ENCODE data around the gene GRAMD1A. TPM values are rescaled to one million over a fixed set of nuclear protein-coding genes. Genes with fewer than 3 reads are reported as not detected.
"Not testable (repeated sequence)": the region's sequence is repeated elsewhere in the genome, so short reads cannot be mapped to it uniquely, and the experiment has no call there.

Gene GRAMD1A
- polyA plus RNA-seq, 6 donors from 2014 or later, result 10.4 to 29.3 (median 12.3) TPM

DNA sequence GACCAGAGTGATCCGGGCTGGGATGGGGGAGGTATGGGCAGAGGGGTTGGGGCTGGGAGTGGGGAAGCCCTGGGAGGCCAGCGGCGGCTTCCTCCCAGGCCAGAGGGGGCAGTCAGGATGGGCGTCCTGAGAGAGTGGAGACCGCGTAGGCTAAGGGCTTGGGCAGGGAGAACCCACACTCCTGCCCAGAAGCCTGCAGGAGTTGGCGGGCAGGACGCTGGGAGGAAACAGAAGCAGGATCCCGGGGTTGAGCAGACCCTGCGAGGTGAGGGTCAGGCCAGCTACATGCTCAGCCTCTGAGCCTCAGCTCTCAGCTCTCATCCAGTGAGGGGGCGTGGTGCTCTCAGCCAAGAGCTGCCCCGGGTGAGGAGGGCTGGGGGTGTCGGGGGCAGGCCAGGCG is 22.3 kb downstream of the GRAMD1A start:
- peaks cover 16 to 33% of the 10 kb centered on the region in 2 donors for H3K36me3 Mint-ChIP-seq
- no peak for DNase-seq
- peaks cover 2 to 17% (median 10%) of the 10 kb centered on the region in 3 donors for H3K4me1 Mint-ChIP-seq
- H3K27me3 Mint-ChIP-seq, result no peaks in the 10 kb centered on the region
- no peak overlapping the region for H3K4me3 Mint-ChIP-seq
- no peak overlapping the region for H3K27ac Mint-ChIP-seq
- no peak for ATAC-seq (ENCODE audit: low read depth in 2 of 2)
- H3K9me3 Mint-ChIP-seq, result no peaks in the 10 kb centered on the region

- Mint-ChIP-seq H3K4me3 (no peak overlapping the region), H3K4me1 (peaks cover 0 to 14% (median 2%) of the 10 kb centered on the region in 3 donors), H3K27me3 (peaks cover 0 to 4% (median 3%) of the 10 kb centered on the region in 3 donors), H3K9me3 (no peaks in the 10 kb centered on the region), H3K27ac (peak overlapping the region in 2 of 6 donors; percentile 88 to 89), H3K36me3 (peaks cover 14 to 26% of the 10 kb centered on the region in 2 donors)
- ATAC-seq (ENCODE audit: low read depth in 2 of 2) (no peak), DNase-seq (no peak)
Measured at GRCh38 chr19:35023428-35023827, 23.3 kb downstream of the GRAMD1A start.

GRCh38 chr19:35024095-35024494 is 24.0 kb downstream of the GRAMD1A start:
- peaks cover 0 to 7% (median 4%) of the 10 kb centered on the region in 3 donors for H3K27me3 Mint-ChIP-seq
- ATAC-seq (ENCODE audit: low read depth in 2 of 2) (no peak), DNase-seq (no peak)
- peaks cover 0 to 13% (median 0%) of the 10 kb centered on the region in 3 donors for H3K4me1 Mint-ChIP-seq
- no peaks in the 10 kb centered on the region for H3K9me3 Mint-ChIP-seq
- peaks cover 14 to 26% of the 10 kb centered on the region in 2 donors for H3K36me3 Mint-ChIP-seq
- peak overlapping the region in 1 of 6 donors; percentile 46 for H3K27ac Mint-ChIP-seq
- no peak overlapping the region for H3K4me3 Mint-ChIP-seq

DNA sequence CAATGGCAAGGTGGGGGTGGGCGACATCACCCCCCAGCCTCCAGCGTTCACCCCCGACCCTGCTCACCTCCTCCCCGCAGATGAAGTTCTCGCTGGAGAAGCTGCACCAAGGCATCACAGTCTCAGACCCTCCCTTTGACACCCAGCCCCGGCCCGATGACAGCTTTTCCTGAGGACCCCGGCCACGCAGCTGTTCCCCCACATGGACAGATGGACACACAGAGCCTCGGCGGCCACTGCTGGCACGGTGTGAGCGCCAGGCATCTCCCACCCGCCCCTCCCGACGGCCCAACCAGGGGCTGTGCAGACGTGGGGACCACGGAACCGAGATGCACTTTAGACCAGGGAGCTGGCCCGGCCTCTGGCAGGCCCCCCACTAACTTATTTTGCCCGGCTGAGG is 25.8 kb downstream of the GRAMD1A start:
- DNase-seq, result no peak
- no peaks in the 10 kb centered on the region for H3K9me3 Mint-ChIP-seq
- peaks cover 5 to 12% of the 10 kb centered on the region in 2 donors for H3K36me3 Mint-ChIP-seq
- ATAC-seq (ENCODE audit: low read depth in 2 of 2), result no peak
- no peak overlapping the region for H3K4me3 Mint-ChIP-seq
- peaks cover 1 to 13% (median 6%) of the 10 kb centered on the region in 3 donors for H3K4me1 Mint-ChIP-seq
- H3K27ac Mint-ChIP-seq, result peak overlapping the region in 1 of 6 donors; percentile 30
- peaks cover 4 to 10% (median 7%) of the 10 kb centered on the region in 3 donors for H3K27me3 Mint-ChIP-seq

- Mint-ChIP-seq H3K9me3 (peaks cover 0 to 2% (median 0%) of the 10 kb centered on the region in 7 donors), H3K27me3 (peaks cover 8 to 14% (median 11%) of the 10 kb centered on the region in 3 donors), H3K4me1 (peaks cover 5 to 17% (median 10%) of the 10 kb centered on the region in 3 donors), H3K27ac (no peak overlapping the region), H3K4me3 (no peak overlapping the region), H3K36me3 (peaks cover 5 to 12% of the 10 kb centered on the region in 2 donors)
- no peak for ATAC-seq (ENCODE audit: low read depth in 2 of 2)
- no peak for DNase-seq
Measured at GRCh38 chr19:35026418-35026817, 26.3 kb downstream of the GRAMD1A start.

DNA sequence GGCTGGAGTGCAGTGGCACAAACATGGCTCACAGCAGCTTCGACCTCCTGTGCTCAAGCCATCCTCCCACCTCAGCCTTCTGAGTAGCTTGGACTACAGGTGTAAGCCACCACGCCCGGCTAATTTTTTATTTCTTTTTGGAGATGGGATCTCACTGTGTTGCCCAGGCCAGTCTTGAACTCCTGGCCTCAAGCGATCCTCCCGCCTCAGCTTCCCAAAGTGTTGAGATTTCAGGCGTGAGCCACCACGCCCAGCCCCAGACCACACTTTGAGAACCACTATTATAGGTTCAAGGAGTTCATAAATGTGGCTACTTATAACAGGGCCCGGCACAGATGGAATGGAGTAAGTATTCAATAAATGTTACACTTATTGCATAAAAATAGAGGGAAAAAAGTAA is 26.9 kb downstream of the GRAMD1A start:
- peak overlapping the region in 1 of 6 donors; percentile 9 for H3K27ac Mint-ChIP-seq
- H3K9me3 Mint-ChIP-seq, result peaks cover 0 to 2% (median 0%) of the 10 kb centered on the region in 7 donors
- peaks cover 5 to 15% of the 10 kb centered on the region in 2 donors for H3K36me3 Mint-ChIP-seq
- peaks cover 8 to 18% (median 12%) of the 10 kb centered on the region in 3 donors for H3K4me1 Mint-ChIP-seq
- ATAC-seq (ENCODE audit: low read depth in 2 of 2) (no peak), DNase-seq (no peak)
- peaks cover 10 to 20% (median 17%) of the 10 kb centered on the region in 3 donors for H3K27me3 Mint-ChIP-seq
- H3K4me3 Mint-ChIP-seq, result no peak overlapping the region

DNA sequence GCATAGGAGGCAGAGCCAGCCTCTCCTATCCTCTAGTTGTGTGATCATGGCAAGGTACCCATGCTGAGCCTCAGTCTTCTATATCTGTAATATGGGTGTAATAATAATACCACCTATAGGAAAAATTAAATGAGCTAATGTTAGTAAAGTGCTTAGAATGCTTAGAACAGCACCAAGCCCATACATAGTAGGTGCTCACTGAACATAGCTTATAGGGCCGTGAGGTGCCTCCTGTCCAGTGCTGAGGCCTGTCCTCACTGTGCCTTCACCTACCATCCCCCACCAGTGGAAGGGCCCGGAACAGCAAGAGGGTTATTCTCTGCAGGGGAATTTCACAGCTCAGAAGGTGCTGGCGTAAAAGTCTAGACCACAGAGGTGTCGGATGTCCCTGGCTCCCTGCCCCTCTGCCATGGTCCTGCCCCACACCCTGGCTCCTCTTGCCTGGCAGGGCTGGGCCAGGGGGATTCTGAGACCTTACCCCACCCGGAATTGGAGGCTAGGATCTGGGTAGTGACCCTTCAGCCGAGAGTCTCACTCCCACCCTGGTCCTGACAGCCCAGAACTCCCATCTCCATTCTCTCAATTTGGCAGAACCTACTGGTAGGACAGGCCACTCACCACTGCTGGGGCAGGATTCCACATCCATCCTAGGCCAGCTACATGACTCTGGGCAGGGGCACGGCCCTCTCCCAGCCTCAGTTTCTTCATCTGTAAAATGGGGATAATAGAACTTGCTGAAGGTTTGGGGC is 27.9 kb downstream of the GRAMD1A start:
- no peak for DNase-seq
- H3K4me1 Mint-ChIP-seq, result peaks cover 8 to 16% (median 12%) of the 10 kb centered on the region in 3 donors
- peak overlapping the region in 3 of 8 donors; percentile 32 to 49 (median 34) for H3K4me3 Mint-ChIP-seq
- H3K9me3 Mint-ChIP-seq, result peaks cover 0 to 2% (median 0%) of the 10 kb centered on the region in 7 donors
- peaks cover 5 to 15% of the 10 kb centered on the region in 2 donors for H3K36me3 Mint-ChIP-seq
- H3K27me3 Mint-ChIP-seq, result peaks cover 14 to 30% (median 28%) of the 10 kb centered on the region in 3 donors
- peak overlapping the region in 1 of 6 donors; percentile 30 for H3K27ac Mint-ChIP-seq
- no peak for ATAC-seq (ENCODE audit: low read depth in 2 of 2)

DNA sequence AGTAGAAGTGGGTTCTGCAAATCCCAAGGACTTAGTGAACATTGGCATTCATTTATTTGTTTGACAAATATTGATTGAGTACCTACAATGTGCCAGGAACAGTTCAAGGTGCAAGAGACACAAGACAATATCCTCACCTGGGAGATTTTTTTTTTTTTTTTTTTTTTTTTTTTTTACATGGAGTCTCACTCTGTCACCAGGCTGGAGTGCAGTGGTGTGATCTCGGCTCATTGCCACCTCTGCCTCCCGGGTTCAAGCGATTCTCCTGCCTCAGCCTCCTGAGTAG is 28.4 kb downstream of the GRAMD1A start:
- H3K9me3 Mint-ChIP-seq; ATAC-seq (ENCODE audit: low read depth in 2 of 2); DNase-seq: not testable (repeated sequence)
- Mint-ChIP-seq H3K27me3 (peaks cover 16 to 36% (median 33%) of the 10 kb centered on the region in 3 donors), H3K36me3 (peaks cover 5 to 15% of the 10 kb centered on the region in 2 donors), H3K27ac (peak overlapping the region in 1 of 6 donors; percentile 30), H3K4me3 (peak overlapping the region in 3 of 8 donors; percentile 34 to 53 (median 45)), H3K4me1 (peaks cover 8 to 16% (median 12%) of the 10 kb centered on the region in 3 donors)

DNA sequence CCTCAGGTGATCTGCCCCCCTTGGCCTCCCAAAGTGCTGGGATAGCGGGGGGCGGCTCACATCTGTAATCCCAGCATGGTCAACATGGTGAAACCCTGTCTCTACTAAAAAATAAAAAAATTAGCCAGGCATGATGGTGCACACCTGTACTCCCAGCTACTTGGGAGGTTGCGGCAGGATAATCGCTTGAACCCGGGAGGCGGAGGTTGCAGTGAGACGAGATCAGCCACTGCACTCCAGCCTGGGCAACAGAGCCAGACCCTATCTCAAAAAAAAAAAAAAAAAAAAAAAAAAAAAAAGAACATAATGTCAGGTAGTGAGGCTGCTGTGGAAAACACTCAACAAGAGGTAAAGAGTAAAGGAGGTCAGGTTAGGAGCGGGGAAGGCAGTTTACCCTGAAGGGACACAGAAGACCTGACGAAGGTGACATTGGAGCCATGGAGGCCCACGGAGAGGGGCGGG is 29.2 kb downstream of the GRAMD1A start:
- ATAC-seq (ENCODE audit: low read depth in 2 of 2); H3K27ac Mint-ChIP-seq; DNase-seq; H3K9me3 Mint-ChIP-seq: not testable (repeated sequence)
- H3K36me3 Mint-ChIP-seq, result peaks cover 5 to 15% of the 10 kb centered on the region in 2 donors
- peaks cover 16 to 40% (median 36%) of the 10 kb centered on the region in 3 donors for H3K27me3 Mint-ChIP-seq
- peak overlapping the region in 5 of 8 donors; percentile 44 to 74 (median 60) for H3K4me3 Mint-ChIP-seq
- peaks cover 8 to 16% (median 12%) of the 10 kb centered on the region in 3 donors for H3K4me1 Mint-ChIP-seq

DNA sequence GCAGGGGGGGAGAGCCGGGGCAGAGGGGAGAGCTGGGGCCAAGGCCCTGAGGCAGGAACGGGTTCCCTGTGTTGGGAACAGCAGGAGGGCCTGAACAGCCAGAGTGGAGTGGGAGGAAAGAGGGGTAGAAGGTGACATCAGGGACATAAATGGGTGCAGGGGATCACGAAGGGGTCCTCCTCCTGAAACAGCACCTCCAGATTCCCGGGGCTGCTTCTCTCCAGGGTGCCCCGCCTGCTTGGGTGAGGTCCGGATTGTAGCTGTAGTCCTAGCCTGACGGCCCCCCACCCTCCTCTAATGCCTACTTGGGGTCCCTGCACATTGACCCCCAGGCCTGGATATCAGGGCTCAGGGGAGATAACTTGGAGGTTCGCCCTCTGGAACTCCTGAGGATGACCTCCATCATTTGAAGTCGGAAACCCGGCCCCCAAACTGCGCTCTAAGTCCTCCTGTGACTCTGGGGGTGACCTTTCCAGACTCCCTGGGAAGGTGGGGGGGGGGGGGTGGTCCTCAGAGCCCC is 29.7 kb downstream of the GRAMD1A start:
- no peak for ATAC-seq (ENCODE audit: low read depth in 2 of 2)
- H3K4me1 Mint-ChIP-seq, result peaks cover 8 to 18% (median 12%) of the 10 kb centered on the region in 3 donors
- H3K4me3 Mint-ChIP-seq, result peak overlapping the region in 4 of 8 donors; percentile 21 to 67 (median 58)
- no peak overlapping the region for H3K27ac Mint-ChIP-seq
- no peak for DNase-seq
- H3K36me3 Mint-ChIP-seq, result peaks cover 5 to 15% of the 10 kb centered on the region in 2 donors
- peaks cover 0 to 2% (median 0%) of the 10 kb centered on the region in 7 donors for H3K9me3 Mint-ChIP-seq
- H3K27me3 Mint-ChIP-seq, result peaks cover 16 to 44% (median 36%) of the 10 kb centered on the region in 3 donors

GRCh38 chr19:35030257-35031071 is 30.3 kb downstream of the GRAMD1A start, which contains the start of gene SCN1B:
Gene SCN1B (plus strand): TSS chr19:35030470. CDS start chr19:35030821, 351 bp downstream.
- Mint-ChIP-seq H3K9me3 (peaks cover 0 to 2% (median 0%) of the 10 kb centered on the region in 7 donors), H3K36me3 (peaks cover 5 to 15% of the 10 kb centered on the region in 2 donors), H3K27me3 (peaks cover 16 to 44% (median 36%) of the 10 kb centered on the region in 3 donors), H3K27ac (peak within 1 kb of the TSS in 1 of 6 donors; percentile 37), H3K4me1 (peaks cover 8 to 18% (median 12%) of the 10 kb centered on the region in 3 donors), H3K4me3 (peak within 1 kb of the TSS; percentile 31 to 87 (median 74))
- DNase-seq, result no peak
- ATAC-seq (ENCODE audit: low read depth in 2 of 2), result peak; percentile 70

DNA sequence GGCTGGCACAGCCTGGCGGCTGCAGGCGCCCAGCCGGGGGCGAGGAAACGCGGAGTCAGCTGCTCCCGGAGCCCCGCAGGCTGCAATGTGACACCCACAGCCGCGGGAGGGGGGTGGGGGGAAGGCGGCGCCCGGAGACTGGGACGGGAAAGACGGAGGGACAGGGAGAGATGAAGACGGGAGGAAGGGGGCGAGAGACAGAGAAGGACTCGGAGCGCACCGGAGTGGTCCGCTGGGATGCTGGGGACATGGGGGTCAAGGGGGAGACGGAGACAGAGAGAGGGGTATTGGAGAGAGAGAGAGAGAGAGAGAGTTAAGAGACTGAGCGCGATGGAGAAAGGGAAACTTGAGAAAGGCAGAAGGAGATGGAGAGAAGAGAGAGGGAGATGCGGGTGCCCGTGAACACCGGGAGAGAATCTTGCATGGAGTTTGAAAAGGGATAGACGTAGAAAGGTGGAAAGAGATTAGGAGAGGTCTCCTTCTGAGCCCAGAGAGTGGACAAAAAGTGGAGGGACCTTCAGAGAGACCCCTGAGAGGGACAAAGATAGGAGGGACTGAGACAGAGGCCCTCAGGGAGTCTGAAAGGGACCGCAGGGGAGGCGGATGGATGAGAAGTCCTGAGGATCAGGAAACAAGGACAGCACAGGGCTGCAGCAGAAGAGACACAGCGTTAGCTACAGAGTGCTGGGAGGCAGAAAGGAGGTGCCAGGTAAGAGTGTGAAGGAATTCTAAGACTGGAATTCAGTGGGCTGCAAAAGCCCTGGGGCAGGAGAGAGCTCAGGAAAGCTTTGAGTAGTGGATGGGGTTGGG is 31.2 kb downstream of the GRAMD1A start:
- Mint-ChIP-seq H3K9me3 (peaks cover 0 to 2% (median 0%) of the 10 kb centered on the region in 7 donors), H3K27me3 (peaks cover 16 to 44% (median 36%) of the 10 kb centered on the region in 3 donors), H3K4me1 (peaks cover 8 to 18% (median 12%) of the 10 kb centered on the region in 3 donors), H3K4me3 (peak overlapping the region; percentile 31 to 87 (median 74)), H3K36me3 (peaks cover 5 to 15% of the 10 kb centered on the region in 2 donors), H3K27ac (peak overlapping the region in 2 of 6 donors; percentile 37 to 82)
- DNase-seq (no peak), ATAC-seq (ENCODE audit: low read depth in 2 of 2) (peak in 1 of 2 donors; percentile 18)
